Measurements from ENCODE around the gene ATP2B3. TPM values are rescaled to one million over a fixed set of nuclear protein-coding genes. Genes with fewer than 3 reads are reported as not detected.

Gene ATP2B3
- total RNA-seq, 1 donor from 2014 or later: 0.10 TPM

DNA sequence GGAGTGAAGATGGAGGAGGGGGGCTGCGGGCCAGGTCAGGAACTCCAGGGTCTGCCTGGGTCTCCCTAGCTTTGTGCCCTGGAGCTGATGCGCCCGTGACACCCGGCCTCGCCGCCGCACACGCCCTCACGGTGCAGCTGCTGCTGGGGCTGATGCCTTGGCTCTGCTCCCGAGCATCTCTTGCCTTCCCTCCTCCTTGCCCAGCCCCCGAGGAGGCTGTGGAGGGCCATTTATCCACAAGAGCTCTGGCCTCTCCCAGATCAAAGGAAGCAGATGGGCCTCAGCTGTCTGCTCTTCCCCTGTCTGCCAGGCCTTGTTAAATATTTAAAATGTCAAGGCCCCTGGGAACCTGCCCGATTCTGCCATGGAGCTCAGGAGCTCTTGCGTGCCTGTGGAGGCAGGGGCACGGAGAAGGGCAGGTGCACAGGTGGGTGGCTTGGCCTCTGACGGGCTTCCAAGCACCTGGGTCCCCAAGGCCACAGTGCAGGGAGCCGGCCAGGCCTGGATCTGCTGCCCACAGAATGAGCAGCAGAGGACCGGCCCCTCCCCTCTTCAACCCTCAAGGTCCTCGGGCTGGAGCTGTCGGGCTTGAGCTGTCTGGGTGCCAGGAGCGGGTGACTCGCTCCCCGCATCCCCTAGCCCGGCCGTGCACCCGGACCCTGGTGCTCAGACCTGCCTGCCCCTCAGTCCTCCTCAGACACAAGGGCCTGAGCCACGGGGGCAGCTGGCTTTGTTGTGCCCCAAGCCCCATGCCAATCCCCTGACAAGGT lies 20.3 kb downstream of the ATP2B3 start:
- no peak for DNase-seq

GRCh38 chrX:153538424-153538823 lies 21.0 kb downstream of the ATP2B3 start:
- DNase-seq: no peak

DNA sequence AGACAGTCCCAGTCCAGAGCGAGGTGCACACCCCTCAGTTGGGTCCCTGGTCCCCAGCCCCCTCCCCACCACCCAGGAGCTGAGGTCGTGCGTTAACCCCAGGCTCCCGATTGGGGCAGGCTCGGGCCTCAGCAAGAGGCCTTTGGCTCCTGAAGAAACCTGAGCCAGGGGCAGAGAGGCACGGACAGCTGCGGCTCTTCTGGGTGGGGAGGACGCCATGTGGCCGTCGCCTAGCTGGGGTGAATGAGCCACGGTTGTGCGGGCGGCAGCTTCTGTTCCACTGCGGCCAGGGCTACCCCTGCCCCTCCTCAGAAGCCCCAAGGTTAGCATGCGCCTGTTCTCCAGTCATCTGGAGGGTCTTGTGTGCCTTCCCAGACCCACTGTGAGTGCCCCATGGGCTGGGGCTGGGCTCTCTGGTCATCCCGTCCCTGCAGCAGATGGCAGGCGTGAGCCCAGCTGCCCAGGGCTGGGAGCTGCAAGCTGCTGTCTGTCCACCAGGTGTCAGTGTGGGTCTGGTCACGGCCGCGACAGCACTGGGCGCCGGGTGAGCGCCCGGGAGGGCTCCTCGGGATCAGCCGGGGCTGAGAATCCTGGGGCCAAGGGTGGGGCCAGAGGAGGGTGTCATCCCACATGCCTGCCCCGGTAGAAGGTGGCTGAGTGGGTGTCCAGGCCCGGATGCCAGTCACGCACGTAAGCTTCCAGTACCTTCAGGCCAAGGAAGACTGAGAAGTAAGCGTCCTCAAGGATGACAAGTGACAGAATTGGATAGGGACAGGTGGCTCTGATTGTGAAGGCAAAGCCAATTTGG lies 21.9 kb downstream of the ATP2B3 start:
- no peak for DNase-seq

DNA sequence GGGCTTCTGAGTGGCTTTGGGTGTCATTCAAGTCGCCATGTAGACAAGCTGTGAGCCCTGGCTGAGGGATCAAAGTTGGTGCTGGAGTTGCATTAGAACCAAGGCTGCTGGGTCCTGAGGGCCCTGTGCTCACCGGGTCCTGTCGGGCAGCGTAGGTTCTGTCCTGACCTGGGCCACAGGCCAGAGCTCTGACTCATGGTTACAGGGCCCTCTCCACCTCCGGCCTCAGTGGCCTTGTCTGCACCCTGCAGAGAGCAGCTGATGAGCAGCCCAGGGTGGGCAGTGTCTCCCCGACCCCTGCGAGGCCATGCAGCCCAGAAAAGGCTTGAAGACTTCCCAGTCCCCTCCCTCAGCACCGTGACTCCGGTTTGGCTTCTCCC lies 22.5 kb downstream of the ATP2B3 start:
- no peak for DNase-seq

DNA sequence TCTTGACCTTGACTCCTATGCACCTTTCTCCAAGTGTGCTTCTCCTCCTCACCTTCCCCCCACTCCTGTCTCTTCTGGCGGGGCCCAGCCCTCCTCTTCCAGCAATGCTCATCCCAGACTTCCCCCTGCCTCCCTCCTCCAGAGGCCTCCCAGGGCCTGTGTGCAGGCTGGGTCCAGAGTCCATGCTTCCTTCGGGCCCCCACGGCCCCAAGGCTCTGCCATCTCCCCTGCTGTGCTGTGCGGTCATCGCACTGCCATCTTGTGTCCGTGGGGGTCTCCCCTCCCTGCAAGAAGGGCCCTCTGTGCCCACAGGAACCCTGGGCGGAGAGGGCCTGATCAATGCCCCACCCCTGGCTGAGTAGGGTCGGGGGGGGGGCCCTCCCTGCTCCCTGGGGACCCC lies 27.3 kb downstream of the ATP2B3 start:
- no peak for DNase-seq

DNA sequence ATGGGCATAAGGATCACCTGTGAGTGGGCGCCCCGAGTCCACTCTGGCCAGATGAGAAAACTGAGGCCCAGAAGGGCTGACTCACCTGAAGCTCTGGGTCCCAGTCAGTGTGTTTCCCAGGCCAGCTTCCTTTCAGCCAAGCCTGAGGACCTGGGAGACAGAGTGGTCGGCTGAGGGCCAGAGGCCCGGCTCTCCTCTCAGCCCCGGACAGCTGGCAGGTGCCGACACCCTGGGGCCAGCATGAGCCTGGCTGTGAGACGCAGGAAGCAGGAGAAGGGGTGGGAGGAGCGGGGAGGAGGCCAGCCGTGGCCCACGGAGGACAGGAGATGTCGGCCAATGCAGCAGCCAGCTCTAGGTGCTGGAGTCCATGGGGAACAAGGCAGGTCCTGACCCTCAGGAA lies 28.9 kb downstream of the ATP2B3 start:
- DNase-seq: no peak

GRCh38 chrX:153547195-153547594 lies 29.8 kb downstream of the ATP2B3 start:
- DNase-seq: no peak

GRCh38 chrX:153549231-153549630 lies 31.8 kb downstream of the ATP2B3 start:
- no peak for DNase-seq

DNA sequence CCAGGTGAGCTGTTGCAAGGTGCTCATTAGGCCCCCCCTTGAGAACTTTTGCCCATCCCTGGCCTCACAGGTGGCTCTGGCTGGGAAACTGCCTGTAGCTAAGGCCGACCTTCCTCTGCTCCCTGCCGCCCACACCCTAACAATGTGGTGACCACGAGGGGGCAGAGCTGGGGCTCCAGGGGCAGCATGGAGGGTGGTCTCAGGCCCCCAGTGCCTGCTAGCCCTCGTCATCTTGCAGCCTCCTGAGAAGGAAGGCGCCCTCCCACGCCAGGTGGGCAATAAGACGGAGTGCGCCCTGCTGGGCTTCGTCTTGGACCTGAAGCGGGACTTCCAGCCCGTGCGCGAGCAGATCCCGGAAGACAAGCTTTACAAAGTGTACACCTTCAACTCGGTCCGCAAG lies 32.4 kb downstream of the ATP2B3 start:
- DNase-seq: no peak

GRCh38 chrX:153551135-153551534 lies 33.7 kb downstream of the ATP2B3 start:
- no peak for DNase-seq

- peak; percentile 46 for DNase-seq
These were observed 37.2 kb downstream of the ATP2B3 start for GRCh38 chrX:153554519-153555167.

GRCh38 chrX:153556767-153557166 lies 39.3 kb downstream of the ATP2B3 start:
- DNase-seq: no peak

DNA sequence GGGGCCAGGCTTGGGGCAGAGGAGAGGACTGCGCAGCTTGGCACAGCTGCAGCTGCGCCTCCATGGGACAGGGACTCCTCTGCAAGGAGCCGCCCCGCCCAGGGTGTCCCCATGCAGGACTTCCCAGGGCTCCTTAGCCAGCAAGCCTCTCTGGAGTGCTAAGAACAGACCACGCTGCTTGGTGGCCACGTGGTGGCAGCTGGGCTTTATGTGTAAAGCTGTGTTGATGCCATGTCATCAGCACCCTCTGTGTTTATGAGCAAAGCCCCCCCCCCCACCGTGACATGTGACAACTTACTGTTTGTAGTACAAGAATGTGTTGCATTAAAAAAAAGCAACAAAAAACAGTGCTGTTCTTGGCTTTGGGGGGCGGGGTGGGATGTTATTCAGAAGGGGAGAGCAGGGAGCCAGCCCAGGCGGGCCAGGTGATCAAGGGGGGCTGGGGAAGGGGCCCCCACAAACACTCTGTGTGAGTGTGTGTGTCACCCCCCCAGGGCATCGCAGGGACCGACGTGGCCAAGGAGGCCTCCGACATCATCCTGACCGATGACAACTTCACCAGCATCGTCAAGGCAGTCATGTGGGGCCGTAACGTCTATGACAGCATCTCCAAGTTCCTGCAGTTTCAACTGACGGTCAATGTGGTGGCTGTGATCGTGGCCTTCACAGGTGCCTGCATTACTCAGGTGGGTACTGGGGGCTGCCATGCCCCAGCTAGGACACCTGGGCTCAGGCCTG lies 40.3 kb downstream of the ATP2B3 start:
- no peak for DNase-seq

- no peak for DNase-seq
These were observed 42.6 kb downstream of the ATP2B3 start for GRCh38 chrX:153560000-153560399.

- DNase-seq: no peak
These were observed 43.0 kb downstream of the ATP2B3 start for GRCh38 chrX:153560466-153560865.

- no peak for DNase-seq
These were observed 43.9 kb downstream of the ATP2B3 start for GRCh38 chrX:153561337-153561736.

GRCh38 chrX:153562546-153562945 lies 45.1 kb downstream of the ATP2B3 start:
- no peak for DNase-seq

GRCh38 chrX:153564047-153564606 lies 46.7 kb downstream of the ATP2B3 start:
- DNase-seq: no peak

DNA sequence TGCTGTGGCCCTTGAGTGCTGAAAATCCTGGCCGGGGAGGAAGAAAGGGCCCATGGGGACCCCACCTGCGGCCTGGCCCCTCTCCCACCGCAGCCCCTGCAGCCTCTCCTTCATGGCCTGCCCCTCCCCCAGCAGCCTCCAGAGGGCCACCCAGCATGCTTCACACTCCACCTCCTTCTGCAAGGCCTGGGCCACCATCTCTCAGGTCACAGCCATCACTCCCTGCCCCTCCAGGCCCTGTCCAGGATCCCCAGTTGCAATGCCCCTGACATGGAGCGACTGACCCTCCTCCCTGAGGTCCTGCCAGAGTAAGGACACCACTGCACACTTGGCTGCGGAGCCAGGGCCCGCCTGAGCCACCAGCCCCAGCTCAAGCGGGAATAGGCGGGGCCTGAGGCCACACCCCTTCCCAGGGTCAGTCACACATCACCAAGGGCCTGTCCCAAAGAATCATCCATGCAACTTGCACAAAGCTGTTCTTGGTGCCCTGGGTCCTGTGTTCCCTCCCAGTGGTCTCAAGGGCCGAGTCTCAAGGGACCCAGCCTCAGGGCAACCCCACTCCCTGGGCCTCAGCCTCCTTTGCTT lies 48.6 kb downstream of the ATP2B3 start:
- DNase-seq: no peak

DNA sequence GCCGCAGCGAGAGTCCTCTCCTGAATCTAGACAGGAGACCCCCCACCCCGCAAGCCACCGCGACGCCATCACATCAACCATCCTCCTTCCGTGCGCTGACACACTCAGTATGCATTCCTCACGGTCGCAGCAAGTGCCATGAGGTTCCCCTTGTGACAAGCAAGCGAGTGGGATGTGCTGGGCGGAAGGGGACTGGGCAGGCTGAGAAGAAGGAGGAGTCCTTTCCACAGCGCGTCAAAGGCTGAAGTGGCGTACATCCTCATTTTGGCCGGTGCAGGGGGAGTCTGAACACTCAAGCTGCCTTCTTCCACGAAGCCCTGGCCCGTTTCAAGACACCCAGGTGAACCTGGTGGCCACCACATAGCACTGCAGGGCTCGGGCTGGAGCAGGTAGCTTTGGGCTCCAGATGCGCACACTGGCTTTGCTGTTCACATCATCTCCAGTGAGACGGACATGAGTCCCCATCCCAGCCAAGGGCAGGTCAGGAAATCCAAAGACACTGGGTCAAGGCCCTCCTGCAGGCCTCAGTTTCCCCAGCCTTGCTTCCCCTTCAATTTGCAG lies 51.1 kb downstream of the ATP2B3 start:
- no peak for DNase-seq

- DNase-seq: no peak
These were observed 52.0 kb downstream of the ATP2B3 start for GRCh38 chrX:153569475-153569874.

- DNase-seq: no peak
These were observed 54.1 kb downstream of the ATP2B3 start for GRCh38 chrX:153571534-153571908.

Measured in skin of body (tissue), 2 donors.